ENCODE measurements around the gene C15orf40.

The C15orf40 gene

DNA sequence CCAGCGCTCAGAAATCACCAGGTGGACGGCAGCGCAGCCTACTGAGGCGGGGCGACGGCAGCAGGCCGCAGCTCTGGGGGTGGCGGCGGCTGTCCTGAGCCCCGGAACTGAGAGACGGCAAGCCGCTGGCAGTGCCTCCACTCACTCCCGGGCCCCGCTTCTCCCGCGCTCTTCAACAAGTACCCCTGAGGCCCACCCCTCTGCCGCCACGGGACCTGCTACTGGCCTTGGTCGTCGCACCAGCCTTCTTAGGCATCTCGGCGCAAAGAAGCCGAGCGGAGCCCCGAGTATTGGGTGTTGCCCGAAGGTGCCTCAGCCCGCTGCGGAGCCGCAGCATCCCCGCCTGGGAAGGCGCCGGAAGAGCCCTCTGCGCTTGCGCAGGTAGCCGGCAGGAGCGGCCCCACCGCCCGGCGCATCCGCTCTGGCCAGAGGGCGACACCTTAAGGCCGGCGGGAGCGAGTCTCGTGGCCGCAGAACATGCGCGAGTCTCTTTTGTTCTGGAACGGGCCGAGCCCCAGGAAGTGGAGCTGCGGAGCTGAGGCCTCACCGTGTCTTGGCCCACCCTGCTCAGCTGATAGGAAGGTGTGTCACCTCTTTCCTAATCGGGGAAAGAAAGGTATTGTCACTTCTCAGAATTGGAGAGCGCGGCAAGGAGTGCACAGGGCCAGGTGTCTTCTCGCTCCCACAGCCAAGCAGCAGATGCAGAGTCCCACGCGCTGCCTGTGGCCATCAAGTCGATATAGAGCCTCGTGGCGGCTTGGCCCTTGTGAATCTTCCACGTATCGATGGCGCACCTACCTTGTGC lies at the start of gene C15orf40:
Gene C15orf40, minus strand, starts transcription at position 369 of the 805 bp plus-strand sequence. Its CDS starts 32 bp downstream, at position 337.
- Histone ChIP-seq H3K27ac (peak within 1 kb of the TSS; percentile 90), H3K27me3 (ENCODE audit: insufficient read depth, low read depth, severe bottlenecking) (no peaks in the 10 kb centered on the region), H3K36me3 (peaks cover 40% of the 10 kb centered on the region), H3K9me3 (ENCODE audit: severe bottlenecking) (no peaks in the 10 kb centered on the region), H3K4me3 (ENCODE audit: low read depth, low read length) (peak within 1 kb of the TSS; percentile 67)
- TF ChIP-seq, protein P1, sequence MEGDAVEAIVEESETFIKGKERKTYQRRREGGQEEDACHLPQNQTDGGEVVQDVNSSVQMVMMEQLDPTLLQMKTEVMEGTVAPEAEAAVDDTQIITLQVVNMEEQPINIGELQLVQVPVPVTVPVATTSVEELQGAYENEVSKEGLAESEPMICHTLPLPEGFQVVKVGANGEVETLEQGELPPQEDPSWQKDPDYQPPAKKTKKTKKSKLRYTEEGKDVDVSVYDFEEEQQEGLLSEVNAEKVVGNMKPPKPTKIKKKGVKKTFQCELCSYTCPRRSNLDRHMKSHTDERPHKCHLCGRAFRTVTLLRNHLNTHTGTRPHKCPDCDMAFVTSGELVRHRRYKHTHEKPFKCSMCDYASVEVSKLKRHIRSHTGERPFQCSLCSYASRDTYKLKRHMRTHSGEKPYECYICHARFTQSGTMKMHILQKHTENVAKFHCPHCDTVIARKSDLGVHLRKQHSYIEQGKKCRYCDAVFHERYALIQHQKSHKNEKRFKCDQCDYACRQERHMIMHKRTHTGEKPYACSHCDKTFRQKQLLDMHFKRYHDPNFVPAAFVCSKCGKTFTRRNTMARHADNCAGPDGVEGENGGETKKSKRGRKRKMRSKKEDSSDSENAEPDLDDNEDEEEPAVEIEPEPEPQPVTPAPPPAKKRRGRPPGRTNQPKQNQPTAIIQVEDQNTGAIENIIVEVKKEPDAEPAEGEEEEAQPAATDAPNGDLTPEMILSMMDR (IDR thresholded peaks at IDR 0.05; ENCODE audit: low read depth, low read length), result peak; percentile 82
- peak; percentile 92 for DNase-seq

DNA sequence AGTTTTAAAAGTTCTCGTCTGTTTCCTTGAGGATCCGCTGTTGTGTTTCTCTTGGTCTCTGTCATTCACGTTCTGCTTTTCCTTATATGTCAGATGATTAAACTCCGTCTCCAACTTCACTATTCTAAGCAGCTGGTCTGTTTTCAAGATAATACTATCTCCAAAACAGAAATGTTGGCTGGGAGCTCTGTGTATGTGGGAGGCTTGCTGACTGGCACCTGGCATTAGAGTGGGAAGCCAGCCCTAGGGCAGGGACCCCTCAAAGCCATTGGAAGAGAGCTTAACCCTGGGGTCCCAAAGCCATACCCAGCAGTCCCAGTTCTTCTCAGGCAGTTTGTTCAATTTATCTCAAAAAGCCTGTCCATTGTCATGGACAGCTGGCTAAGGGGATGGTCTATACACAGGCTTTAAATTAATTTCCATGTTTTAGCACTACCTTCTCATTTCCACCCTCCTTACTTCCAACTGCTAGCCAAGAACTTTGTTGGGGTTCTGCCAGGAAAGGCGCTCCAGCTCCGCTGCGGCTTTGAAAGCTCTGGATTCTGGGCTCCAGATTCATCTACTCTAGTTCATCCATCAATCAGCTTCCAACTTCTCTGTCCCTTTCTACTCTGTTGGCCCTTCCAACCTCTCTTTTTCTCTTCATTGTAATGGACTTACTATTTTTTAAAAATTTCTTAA lies 46.4 kb upstream of the C15orf40 start:
- H3K36me3 ChIP-seq, result peaks cover 43% of the 10 kb centered on the region
- no peak overlapping the region for H3K4me3 ChIP-seq (ENCODE audit: low read depth, low read length)
- TF ChIP-seq, protein P1 (IDR thresholded peaks at IDR 0.05; ENCODE audit: low read depth, low read length), result no peak
- H3K9me3 ChIP-seq (ENCODE audit: severe bottlenecking), result no peaks in the 10 kb centered on the region
- DNase-seq, result no peak
- no peaks in the 10 kb centered on the region for H3K27me3 ChIP-seq (ENCODE audit: insufficient read depth, low read depth, severe bottlenecking)
- H3K27ac ChIP-seq, result no peak overlapping the region

DNA sequence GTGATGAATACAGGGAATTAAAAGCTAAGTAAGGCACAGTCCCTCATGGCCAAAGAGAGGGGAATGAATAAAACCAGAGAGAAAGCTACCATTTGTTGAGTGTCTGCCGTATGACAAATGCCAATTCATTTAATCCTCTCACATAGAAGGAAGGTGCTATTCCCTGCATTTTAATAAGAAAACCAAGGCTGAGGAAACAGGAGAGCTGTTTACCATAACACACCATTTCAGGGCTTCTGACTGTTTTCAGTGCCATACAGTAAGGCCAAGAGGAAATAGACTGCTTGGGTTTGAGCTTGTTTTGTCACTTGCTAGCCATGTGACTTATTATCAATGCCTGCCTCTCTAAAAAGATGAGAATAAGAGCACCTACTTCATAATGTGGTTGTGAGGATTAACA lies 45.6 kb upstream of the C15orf40 start:
- Histone ChIP-seq H3K27me3 (ENCODE audit: insufficient read depth, low read depth, severe bottlenecking) (no peaks in the 10 kb centered on the region), H3K27ac (no peak overlapping the region), H3K4me3 (ENCODE audit: low read depth, low read length) (no peak overlapping the region), H3K9me3 (ENCODE audit: severe bottlenecking) (no peaks in the 10 kb centered on the region), H3K36me3 (peaks cover 39% of the 10 kb centered on the region)
- TF ChIP-seq, protein P1 (IDR thresholded peaks at IDR 0.05; ENCODE audit: low read depth, low read length), result no peak
- DNase-seq, result no peak

DNA sequence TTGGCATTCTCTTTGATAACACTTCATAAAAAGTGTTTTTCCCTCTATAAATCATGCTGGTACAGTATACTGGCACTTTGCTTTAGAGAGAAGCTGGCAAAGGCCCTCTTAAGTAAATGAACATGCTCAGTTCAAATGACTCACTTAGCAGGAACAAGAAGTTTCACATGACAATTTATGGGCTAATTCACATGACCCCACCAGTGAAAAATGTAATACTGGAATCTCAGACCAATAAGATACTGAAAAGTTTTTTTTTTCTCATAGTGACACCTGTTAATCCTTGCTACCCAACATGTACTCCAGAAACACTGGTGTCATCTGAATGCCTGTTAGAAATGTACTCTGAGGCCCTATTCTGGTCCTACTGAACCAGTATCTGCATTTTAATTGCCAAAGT lies 41.7 kb upstream of the C15orf40 start:
- no peak for DNase-seq
- no peak overlapping the region for H3K27ac ChIP-seq
- H3K9me3 ChIP-seq (ENCODE audit: severe bottlenecking), result no peaks in the 10 kb centered on the region
- no peaks in the 10 kb centered on the region for H3K27me3 ChIP-seq (ENCODE audit: insufficient read depth, low read depth, severe bottlenecking)
- no peak overlapping the region for H3K4me3 ChIP-seq (ENCODE audit: low read depth, low read length)
- TF ChIP-seq, protein P1 (IDR thresholded peaks at IDR 0.05; ENCODE audit: low read depth, low read length), result no peak
- H3K36me3 ChIP-seq, result peaks cover 53% of the 10 kb centered on the region

DNA sequence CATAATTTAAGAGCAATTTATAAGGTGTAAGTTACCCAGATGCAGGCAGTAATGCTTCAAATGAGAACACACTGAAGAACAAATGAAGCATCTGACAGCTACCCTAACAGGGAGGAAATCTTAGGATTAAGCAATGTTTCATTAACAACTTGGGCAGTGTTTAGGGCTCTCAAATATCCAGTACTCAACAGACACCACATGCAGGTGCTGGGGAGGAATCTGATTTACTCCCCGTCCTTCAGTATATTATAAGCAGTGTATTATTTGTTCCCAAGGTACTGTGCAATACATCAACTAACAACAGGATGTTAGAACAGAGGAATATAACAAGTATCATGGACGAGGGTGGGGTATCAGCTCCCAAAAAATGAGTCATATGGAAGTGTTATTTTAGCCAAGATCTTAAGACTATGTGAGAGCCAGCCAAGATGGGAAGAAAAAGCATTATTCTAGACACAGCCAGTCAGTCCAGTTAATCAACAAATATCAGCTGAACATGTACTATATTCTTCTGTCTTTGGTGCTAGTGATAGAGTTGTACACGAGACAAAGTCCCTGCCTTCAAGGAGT lies 35.2 kb upstream of the C15orf40 start:
- Histone ChIP-seq H3K4me3 (ENCODE audit: low read depth, low read length) (no peak overlapping the region), H3K36me3 (peaks cover 52% of the 10 kb centered on the region), H3K27ac (no peak overlapping the region), H3K27me3 (ENCODE audit: insufficient read depth, low read depth, severe bottlenecking) (no peaks in the 10 kb centered on the region), H3K9me3 (ENCODE audit: severe bottlenecking) (no peaks in the 10 kb centered on the region)
- no peak for DNase-seq
- TF ChIP-seq, protein P1 (IDR thresholded peaks at IDR 0.05; ENCODE audit: low read depth, low read length), result no peak
